ENCODE results near the gene PRSS50.

- TF ChIP-seq, protein P1, sequence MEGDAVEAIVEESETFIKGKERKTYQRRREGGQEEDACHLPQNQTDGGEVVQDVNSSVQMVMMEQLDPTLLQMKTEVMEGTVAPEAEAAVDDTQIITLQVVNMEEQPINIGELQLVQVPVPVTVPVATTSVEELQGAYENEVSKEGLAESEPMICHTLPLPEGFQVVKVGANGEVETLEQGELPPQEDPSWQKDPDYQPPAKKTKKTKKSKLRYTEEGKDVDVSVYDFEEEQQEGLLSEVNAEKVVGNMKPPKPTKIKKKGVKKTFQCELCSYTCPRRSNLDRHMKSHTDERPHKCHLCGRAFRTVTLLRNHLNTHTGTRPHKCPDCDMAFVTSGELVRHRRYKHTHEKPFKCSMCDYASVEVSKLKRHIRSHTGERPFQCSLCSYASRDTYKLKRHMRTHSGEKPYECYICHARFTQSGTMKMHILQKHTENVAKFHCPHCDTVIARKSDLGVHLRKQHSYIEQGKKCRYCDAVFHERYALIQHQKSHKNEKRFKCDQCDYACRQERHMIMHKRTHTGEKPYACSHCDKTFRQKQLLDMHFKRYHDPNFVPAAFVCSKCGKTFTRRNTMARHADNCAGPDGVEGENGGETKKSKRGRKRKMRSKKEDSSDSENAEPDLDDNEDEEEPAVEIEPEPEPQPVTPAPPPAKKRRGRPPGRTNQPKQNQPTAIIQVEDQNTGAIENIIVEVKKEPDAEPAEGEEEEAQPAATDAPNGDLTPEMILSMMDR (IDR thresholded peaks at IDR 0.05) = no peak
- TF ChIP-seq, protein P2, sequence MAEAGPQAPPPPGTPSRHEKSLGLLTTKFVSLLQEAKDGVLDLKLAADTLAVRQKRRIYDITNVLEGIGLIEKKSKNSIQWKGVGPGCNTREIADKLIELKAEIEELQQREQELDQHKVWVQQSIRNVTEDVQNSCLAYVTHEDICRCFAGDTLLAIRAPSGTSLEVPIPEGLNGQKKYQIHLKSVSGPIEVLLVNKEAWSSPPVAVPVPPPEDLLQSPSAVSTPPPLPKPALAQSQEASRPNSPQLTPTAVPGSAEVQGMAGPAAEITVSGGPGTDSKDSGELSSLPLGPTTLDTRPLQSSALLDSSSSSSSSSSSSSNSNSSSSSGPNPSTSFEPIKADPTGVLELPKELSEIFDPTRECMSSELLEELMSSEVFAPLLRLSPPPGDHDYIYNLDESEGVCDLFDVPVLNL (CRISPR knock-in tag; IDR thresholded peaks at IDR 0.05; ENCODE audit: borderline replicate concordance, low read depth) = no peak
- no peak for TF ChIP-seq ARID4B (CRISPR knock-in tag; IDR thresholded peaks at IDR 0.05; ENCODE audit: borderline replicate concordance)
- TF ChIP-seq ATF3 (CRISPR knock-in tag; conservative IDR thresholded peaks at IDR 0.05) = no peak
These were observed 17.1 kb upstream of the PRSS50 start for GRCh38 chr3:46734773-46735172.
